Transverse colon (tissue), 4 donors: ENCODE data around the gene UBA6.
"Not testable (repeated sequence)": the region's sequence is repeated elsewhere in the genome, so short reads cannot be mapped to it uniquely, and the experiment has no call there.

Experiments used
- CTCF ChIP-seq, 5 experiments: fragments of 200-600 bp in 3 of 5; fragments of 450-650 bp in 2 of 5; sonication (generic) in 3 of 5; IDR thresholded peaks; 1 replicate in 2 of 5; 2 replicates in 3 of 5; pipeline ENCODE4 v1.5.1; 2016 to 2017; ENCODE audit warnings: antibody characterized with exemption in 5 of 5, inconsistent platforms in 3 of 5, mild to moderate bottlenecking in 2 of 5, moderate library complexity in 1 of 5
- EP300 ChIP-seq: sonication (generic); formaldehyde crosslinking; IDR thresholded peaks from one replicate; pipeline ENCODE4 v1.6.1; 2017; ENCODE audit warnings: antibody characterized with exemption, low read depth
- POLR2A ChIP-seq: fragments of 450-650 bp; IDR thresholded peaks from one replicate; pipeline ENCODE4 v1.6.1; 2016; ENCODE audit warnings: antibody characterized with exemption, mild to moderate bottlenecking, moderate library complexity
- POLR2AphosphoS5 ChIP-seq, 3 donors: sonication (generic); formaldehyde crosslinking; IDR thresholded peaks; one replicate each; pipeline ENCODE4 v1.6.1; 2016; ENCODE audit warnings: antibody characterized with exemption in 3 of 3

DNA sequence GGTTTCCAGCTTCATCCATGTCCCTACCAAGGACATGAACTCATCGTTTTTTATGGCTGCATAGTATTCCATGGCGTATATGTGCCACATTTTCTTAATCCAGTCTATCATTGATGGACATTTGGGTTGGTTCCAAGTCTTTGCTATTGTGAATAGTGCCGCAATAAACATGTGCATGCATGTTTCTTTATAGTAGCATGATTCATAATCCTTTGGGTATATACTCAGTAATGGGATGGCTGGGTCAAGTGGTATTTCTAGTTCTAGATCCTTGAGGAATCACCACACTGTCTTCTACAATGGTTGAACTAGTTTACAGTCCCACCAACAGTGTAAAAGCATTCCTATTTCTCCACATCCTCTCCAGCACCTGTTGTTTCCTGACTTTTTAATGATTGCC lies 29.6 kb upstream of the UBA6 start:
- TF ChIP-seq CTCF (IDR thresholded peaks at IDR 0.05); POLR2A; POLR2AphosphoS5 (IDR thresholded peaks at IDR 0.05); EP300: not testable (repeated sequence)
